ENCODE data around the gene SCLY.

SCLY gene

GRCh38 chr2:238131761-238132462 is 71.1 kb downstream of the SCLY start:
- H3K36me3 ChIP-seq (ENCODE audit: control insufficient read depth in 2 of 2, insufficient read depth in 1 of 2, low read length in 2 of 2), result no peaks in the 10 kb centered on the region
- ChIA-PET CTCF (no interaction called here), POLR2A (no interaction called here)
- H3K27ac ChIP-seq (ENCODE audit: extremely low read depth, low read depth, low read length), result no peak overlapping the region
- H3K4me3 ChIP-seq (ENCODE audit: low read depth, low read length), result no peak overlapping the region
- no peaks in the 10 kb centered on the region for H3K4me1 ChIP-seq (ENCODE audit: control insufficient read depth, insufficient read depth, low read length)
- H3K9me3 ChIP-seq (ENCODE audit: control insufficient read depth, insufficient read depth, low read depth, low read length), result no peaks in the 10 kb centered on the region
- TF ChIP-seq ZNF19 (tag by site-specific recombination; IDR thresholded peaks at IDR 0.05; ENCODE audit: low read depth), result no peak
- no peak for TF ChIP-seq KLF17 (tag by site-specific recombination; IDR thresholded peaks at IDR 0.05)
- TF ChIP-seq ZNF133 (tag by site-specific recombination; IDR thresholded peaks at IDR 0.05), result no peak
- TF ChIP-seq ZBTB21 (tag by site-specific recombination; IDR thresholded peaks at IDR 0.05), result no peak
- no peak for TF ChIP-seq ZSCAN5A (tag by site-specific recombination; IDR thresholded peaks at IDR 0.05)
- TF ChIP-seq ZNF514 (tag by site-specific recombination; IDR thresholded peaks at IDR 0.05), result no peak
- TF ChIP-seq REPIN1 (tag by site-specific recombination; IDR thresholded peaks at IDR 0.05; ENCODE audit: low read depth), result no peak
- no peak for TF ChIP-seq ZNF248 (tag by site-specific recombination; IDR thresholded peaks at IDR 0.05)
- TF ChIP-seq ZNF626 (tag by site-specific recombination; IDR thresholded peaks at IDR 0.05), result no peak
- no peak for TF ChIP-seq HOXA7 (CRISPR knock-in tag; IDR thresholded peaks at IDR 0.05; ENCODE audit: borderline replicate concordance)
- no peak for TF ChIP-seq ZNF768 (tag by site-specific recombination; IDR thresholded peaks at IDR 0.05)
- no peak for TF ChIP-seq ZNF302 (tag by site-specific recombination; IDR thresholded peaks at IDR 0.05; ENCODE audit: low read depth)
- no peak for TF ChIP-seq ELK4 (IDR thresholded peaks at IDR 0.05; ENCODE audit: borderline replicate concordance, low read depth, low read length)
- no peak for TF ChIP-seq ZXDB (tag by site-specific recombination; IDR thresholded peaks at IDR 0.05)
- TF ChIP-seq ZNF654 (tag by site-specific recombination; IDR thresholded peaks at IDR 0.05; ENCODE audit: low read depth), result no peak
- TF ChIP-seq ZNF112 (tag by site-specific recombination; IDR thresholded peaks at IDR 0.05), result no peak

GRCh38 chr2:238132463-238133450 is 72.0 kb downstream of the SCLY start:
- Histone ChIP-seq H3K4me1 (ENCODE audit: control insufficient read depth, insufficient read depth, low read length) (no peaks in the 10 kb centered on the region), H3K36me3 (ENCODE audit: control insufficient read depth in 2 of 2, insufficient read depth in 1 of 2, low read length in 2 of 2) (no peaks in the 10 kb centered on the region), H3K4me3 (ENCODE audit: low read depth, low read length) (no peak overlapping the region), H3K27ac (ENCODE audit: extremely low read depth, low read depth, low read length) (no peak overlapping the region), H3K9me3 (ENCODE audit: control insufficient read depth, insufficient read depth, low read depth, low read length) (no peaks in the 10 kb centered on the region)
- TF ChIP-seq ZNF23 (tag by site-specific recombination; IDR thresholded peaks at IDR 0.05; ENCODE audit: borderline replicate concordance), result no peak
- 0 out of 2 replicates have a peak, but pooled peaks have one; percentile 17 for TF ChIP-seq ZIC2 (tag by site-specific recombination; IDR thresholded peaks at IDR 0.05)
- ChIA-PET POLR2A (no interaction called here), CTCF (no interaction called here)
